Neural cell (in vitro differentiated cells): ENCODE results near the gene TMEM121B. TPM values are rescaled to one million over a fixed set of nuclear protein-coding genes. Genes with fewer than 3 reads are reported as not detected.
A peak's percentile ranks its signal among the peaks of the same experiment; 100 is the strongest.

Source experiments
- H2AFZ ChIP-seq: fragments of 200-600, 300-800 bp; sonication (generic), shearing (Covaris generic); 2 replicates; pipeline ENCODE4 v1.6.0; 2014; ENCODE audit warnings: low read depth, mild to moderate bottlenecking, antibody characterized with exemption, low read length, moderate library complexity
- H3F3A ChIP-seq: fragments of 200-600 bp; shearing (Covaris generic); 2 replicates; pipeline ENCODE4 v1.6.1; 2016; ENCODE audit warnings: mild to moderate bottlenecking, moderate library complexity, mixed read lengths, antibody characterized with exemption, low read length; ENCODE audit not compliant: insufficient read depth, poor library complexity, severe bottlenecking
- H3K27ac ChIP-seq: fragments of 200-600, 300-800 bp; sonication (generic), shearing (Covaris generic); 2 replicates; pipeline ENCODE4 v1.5.1; 2014; ENCODE audit warnings: mild to moderate bottlenecking, low read length, moderate library complexity
- H3K27me3 ChIP-seq: fragments of 300-800, 200-600 bp; sonication (generic), shearing (Covaris generic); 2 replicates; pipeline ENCODE4 v1.6.0; 2014; ENCODE audit warnings: mild to moderate bottlenecking, low read depth, low read length, moderate library complexity; ENCODE audit not compliant: insufficient read depth
- H3K36me3 ChIP-seq: fragments of 300-800, 200-600 bp; sonication (generic), shearing (Covaris generic); 2 replicates; pipeline ENCODE4 v1.5.1; 2014; ENCODE audit warnings: mild to moderate bottlenecking, antibody characterized with exemption, low read length, moderate library complexity; ENCODE audit not compliant: insufficient read depth
- H3K4me2 ChIP-seq: fragments of 300-800, 200-600 bp; sonication (generic), shearing (Covaris generic); 2 replicates; pipeline ENCODE4 v1.6.0; 2014; ENCODE audit warnings: mild to moderate bottlenecking, low read length
- H3K4me3 ChIP-seq: fragments of 300-800, 200-600 bp; sonication (generic), shearing (Covaris generic); 2 replicates; pipeline ENCODE4 v1.5.1; 2014; ENCODE audit warnings: mild to moderate bottlenecking, low read length, moderate library complexity
- H3K79me2 ChIP-seq: fragments of 200-600 bp; shearing (Covaris generic); replicated peaks from 2 replicates; pipeline ENCODE4 v1.6.0; 2014; ENCODE audit warnings: mild to moderate bottlenecking, low read length, moderate library complexity; ENCODE audit not compliant: insufficient read depth
- H3K9ac ChIP-seq: fragments of 300-800, 200-600 bp; sonication (generic), shearing (Covaris generic); 2 replicates; pipeline ENCODE4 v1.6.1; 2016; ENCODE audit warnings: mild to moderate bottlenecking, low read length, mixed read lengths
- H3K9me2 ChIP-seq: fragments of 200-600 bp; shearing (Covaris generic); 2 replicates; pipeline ENCODE4 v1.6.1; 2016; ENCODE audit warnings: mild to moderate bottlenecking, low read length, mixed read lengths; ENCODE audit not compliant: insufficient read depth
- H3K9me3 ChIP-seq: fragments of 200-600, 300-800 bp; sonication (generic), shearing (Covaris generic); 2 replicates; pipeline ENCODE4 v1.6.1; 2016; ENCODE audit warnings: mild to moderate bottlenecking, mixed run types, low read length, moderate library complexity, mixed read lengths
- H4K20me1 ChIP-seq: fragments of 200-600 bp; shearing (Covaris generic); 2 replicates; pipeline ENCODE4 v1.6.1; 2016; ENCODE audit warnings: mild to moderate bottlenecking, mixed run types; ENCODE audit not compliant: insufficient read depth
- CTCF ChIP-seq: fragments of 450-650 bp; IDR thresholded peaks from 2 replicates; pipeline ENCODE4 v1.5.1; 2014; ENCODE audit warnings: antibody characterized with exemption, mild to moderate bottlenecking, moderate library complexity; ENCODE audit not compliant: poor library complexity, severe bottlenecking
- EP300 ChIP-seq: fragments of 450-650 bp; conservative IDR thresholded peaks from 2 replicates; pipeline ENCODE4 v1.6.1; 2014; ENCODE audit warnings: antibody characterized with exemption, mild to moderate bottlenecking, moderate library complexity; ENCODE audit not compliant: poor library complexity, severe bottlenecking
- EZH2 ChIP-seq: fragments of 200-600, 300-800 bp; shearing (Covaris generic), sonication (generic); IDR thresholded peaks from 2 replicates; pipeline ENCODE4 v1.6.1; 2014; ENCODE audit warnings: antibody characterized with exemption, low read length, borderline replicate concordance, mild to moderate bottlenecking; ENCODE audit not compliant: insufficient read depth, poor library complexity, severe bottlenecking
- MXI1 ChIP-seq: fragments of 450-650 bp; conservative IDR thresholded peaks from 2 replicates; pipeline ENCODE4 v1.6.1; 2014; ENCODE audit warnings: antibody characterized with exemption, mild to moderate bottlenecking; ENCODE audit not compliant: poor library complexity, severe bottlenecking
- POLR2AphosphoS5 ChIP-seq: IDR thresholded peaks from 2 replicates; pipeline ENCODE4 v1.6.1; 2012
- RAD21 ChIP-seq: fragments of 450-650 bp; conservative IDR thresholded peaks from 2 replicates; pipeline ENCODE4 v1.6.1; 2014; ENCODE audit warnings: antibody characterized with exemption, mild to moderate bottlenecking, moderate library complexity
- SMC3 ChIP-seq: fragments of 450-650 bp; conservative IDR thresholded peaks from 2 replicates; pipeline ENCODE4 v1.6.1; 2014; ENCODE audit warnings: antibody characterized with exemption, mild to moderate bottlenecking, moderate library complexity; ENCODE audit not compliant: poor library complexity
- TAF1 ChIP-seq: IDR thresholded peaks from 2 replicates; pipeline ENCODE4 v1.6.1; 2012; ENCODE audit warnings: low read depth
- polyA plus RNA-seq: library from polyadenylated mRNA; depleted of rRNA; stranded (reverse); fragments of >200 nt; gene quantifications from 2 replicates; pipeline ENCODE4 v1.2.3, GENCODE V29; 2014
- TF ChIP-seq, protein P1 (sequence below): IDR thresholded peaks from 2 replicates; pipeline ENCODE4 v1.6.1; 2012; ENCODE audit warnings: borderline replicate concordance

TMEM121B gene
- polyA plus RNA-seq, 1 donor from 2014 or later, result 15.8 TPM

GRCh38 chr22:17085277-17086181 lies 35.6 kb downstream of the TMEM121B start:
- Histone ChIP-seq H4K20me1 (no peaks in the 10 kb centered on the region), H3K9ac (peak overlapping the region; percentile 3), H3K9me2 (no peaks in the 10 kb centered on the region), H3F3A (no peaks in the 10 kb centered on the region), H3K4me3 (peak overlapping the region; percentile 60), H3K79me2 (no peaks in the 10 kb centered on the region), H3K9me3 (no peaks in the 10 kb centered on the region), H3K27ac (no peak overlapping the region), H3K27me3 (peaks cover 46% of the 10 kb centered on the region), H3K36me3 (no peaks in the 10 kb centered on the region), H3K4me2 (no peak overlapping the region), H2AFZ (no peak overlapping the region)
- TF ChIP-seq EZH2, result peak; percentile 44
- TF ChIP-seq MXI1, result no peak
- no peak for TF ChIP-seq EP300
- TF ChIP-seq, protein P1, sequence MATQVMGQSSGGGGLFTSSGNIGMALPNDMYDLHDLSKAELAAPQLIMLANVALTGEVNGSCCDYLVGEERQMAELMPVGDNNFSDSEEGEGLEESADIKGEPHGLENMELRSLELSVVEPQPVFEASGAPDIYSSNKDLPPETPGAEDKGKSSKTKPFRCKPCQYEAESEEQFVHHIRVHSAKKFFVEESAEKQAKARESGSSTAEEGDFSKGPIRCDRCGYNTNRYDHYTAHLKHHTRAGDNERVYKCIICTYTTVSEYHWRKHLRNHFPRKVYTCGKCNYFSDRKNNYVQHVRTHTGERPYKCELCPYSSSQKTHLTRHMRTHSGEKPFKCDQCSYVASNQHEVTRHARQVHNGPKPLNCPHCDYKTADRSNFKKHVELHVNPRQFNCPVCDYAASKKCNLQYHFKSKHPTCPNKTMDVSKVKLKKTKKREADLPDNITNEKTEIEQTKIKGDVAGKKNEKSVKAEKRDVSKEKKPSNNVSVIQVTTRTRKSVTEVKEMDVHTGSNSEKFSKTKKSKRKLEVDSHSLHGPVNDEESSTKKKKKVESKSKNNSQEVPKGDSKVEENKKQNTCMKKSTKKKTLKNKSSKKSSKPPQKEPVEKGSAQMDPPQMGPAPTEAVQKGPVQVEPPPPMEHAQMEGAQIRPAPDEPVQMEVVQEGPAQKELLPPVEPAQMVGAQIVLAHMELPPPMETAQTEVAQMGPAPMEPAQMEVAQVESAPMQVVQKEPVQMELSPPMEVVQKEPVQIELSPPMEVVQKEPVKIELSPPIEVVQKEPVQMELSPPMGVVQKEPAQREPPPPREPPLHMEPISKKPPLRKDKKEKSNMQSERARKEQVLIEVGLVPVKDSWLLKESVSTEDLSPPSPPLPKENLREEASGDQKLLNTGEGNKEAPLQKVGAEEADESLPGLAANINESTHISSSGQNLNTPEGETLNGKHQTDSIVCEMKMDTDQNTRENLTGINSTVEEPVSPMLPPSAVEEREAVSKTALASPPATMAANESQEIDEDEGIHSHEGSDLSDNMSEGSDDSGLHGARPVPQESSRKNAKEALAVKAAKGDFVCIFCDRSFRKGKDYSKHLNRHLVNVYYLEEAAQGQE, result no peak
- TF ChIP-seq SMC3, result no peak
- TF ChIP-seq CTCF, result no peak
- no peak for TF ChIP-seq TAF1

GRCh38 chr22:17084554-17085276 lies 36.4 kb downstream of the TMEM121B start, which contains the start of gene IL17RA:
TSS of gene IL17RA (plus strand) at chr22:17085000. CDS start at chr22:17085092, 92 bp downstream.
- H3K27ac ChIP-seq, result no peak within 1 kb of the TSS
- H3K9me2 ChIP-seq, result no peaks in the 10 kb centered on the region
- H3K27me3 ChIP-seq, result peaks cover 46% of the 10 kb centered on the region
- H3K9ac ChIP-seq, result peak within 1 kb of the TSS; percentile 3
- TF ChIP-seq POLR2AphosphoS5 (no peak), MXI1 (no peak), EP300 (no peak), EZH2 (no peak), RAD21 (no peak), SMC3 (no peak), TAF1 (no peak)
- TF ChIP-seq, protein P1, result no peak
- H4K20me1 ChIP-seq, result no peaks in the 10 kb centered on the region
- peak within 1 kb of the TSS; percentile 60 for H3K4me3 ChIP-seq
- no peaks in the 10 kb centered on the region for H3K36me3 ChIP-seq
- no peak within 1 kb of the TSS for H2AFZ ChIP-seq
- H3K9me3 ChIP-seq, result no peaks in the 10 kb centered on the region
- no peaks in the 10 kb centered on the region for H3F3A ChIP-seq
- H3K79me2 ChIP-seq, result no peaks in the 10 kb centered on the region
- no peak within 1 kb of the TSS for H3K4me2 ChIP-seq
